GM12891 (cell line): ENCODE measurements around the gene ESRRB.

Experiments used
- DNase-seq: peaks from one replicate; pipeline ENCODE4 v3.0.0; 2011; ENCODE audit warnings: low spot score; ENCODE audit not compliant: insufficient read length
- FAIRE-seq: peaks from 2 replicates; lab custom pipeline; 2011; peaks lifted over from hg19 to GRCh38; lab: Jason Lieb, UNC
- PAX5 ChIP-seq: IDR thresholded peaks from 2 replicates; pipeline ENCODE4 v1.6.1; 2011; ENCODE audit warnings: low read length, moderate library complexity, mild to moderate bottlenecking; ENCODE audit not compliant: insufficient read depth, severe bottlenecking
- POLR2A ChIP-seq: IDR thresholded peaks from 2 replicates; pipeline ENCODE4 v1.6.1; 2011; ENCODE audit warnings: low read depth, low read length, control low read depth
- POLR2AphosphoS5 ChIP-seq: IDR thresholded peaks from 2 replicates; pipeline ENCODE4 v1.6.1; 2011; ENCODE audit warnings: low read depth, low read length, control low read depth
- POU2F2 ChIP-seq: IDR thresholded peaks from 2 replicates; pipeline ENCODE4 v1.6.1; 2011; ENCODE audit warnings: low read depth, mild to moderate bottlenecking, control low read depth, low read length, moderate library complexity
- SPI1 ChIP-seq: IDR thresholded peaks from 2 replicates; pipeline ENCODE4 v1.6.1; 2011; ENCODE audit warnings: low read depth, low read length, control low read depth
- TAF1 ChIP-seq: IDR thresholded peaks from 2 replicates; pipeline ENCODE4 v1.6.1; 2011; ENCODE audit warnings: low read depth, low read length, control low read depth

ESRRB gene

DNA sequence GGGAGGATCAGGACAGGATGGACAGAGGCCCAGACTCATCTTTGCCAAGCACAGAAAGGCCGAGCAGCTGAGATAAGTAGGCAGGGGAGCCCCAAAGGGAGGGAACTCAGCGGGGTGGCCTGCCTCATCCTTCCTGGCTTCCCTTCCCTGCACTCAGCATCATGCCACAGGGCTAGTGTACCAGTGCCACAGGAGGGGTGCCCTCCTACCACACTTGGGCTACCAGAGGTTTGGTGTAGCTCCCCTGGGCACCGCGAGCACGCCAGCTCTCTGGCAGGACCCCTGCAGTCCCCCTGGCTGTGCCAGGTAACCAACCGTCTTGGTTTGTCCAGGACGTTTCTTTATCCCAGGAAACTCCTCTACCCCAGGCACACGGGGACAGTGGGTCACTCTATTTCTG lies 123.5 kb downstream of the ESRRB start:
- FAIRE-seq (no peak), DNase-seq (no peak)
- no peak for TF ChIP-seq POU2F2
- TF ChIP-seq TAF1 = no peak
- TF ChIP-seq POLR2A = no peak
- no peak for TF ChIP-seq PAX5
- TF ChIP-seq POLR2AphosphoS5 = no peak
- TF ChIP-seq SPI1 = no peak

GRCh38 chr14:76500011-76500410 lies 124.1 kb downstream of the ESRRB start:
- DNase-seq (no peak), FAIRE-seq (no peak)
- TF ChIP-seq POLR2AphosphoS5 = no peak
- no peak for TF ChIP-seq TAF1
- no peak for TF ChIP-seq SPI1
- no peak for TF ChIP-seq POU2F2
- TF ChIP-seq POLR2A = no peak
- TF ChIP-seq PAX5 = no peak

DNA sequence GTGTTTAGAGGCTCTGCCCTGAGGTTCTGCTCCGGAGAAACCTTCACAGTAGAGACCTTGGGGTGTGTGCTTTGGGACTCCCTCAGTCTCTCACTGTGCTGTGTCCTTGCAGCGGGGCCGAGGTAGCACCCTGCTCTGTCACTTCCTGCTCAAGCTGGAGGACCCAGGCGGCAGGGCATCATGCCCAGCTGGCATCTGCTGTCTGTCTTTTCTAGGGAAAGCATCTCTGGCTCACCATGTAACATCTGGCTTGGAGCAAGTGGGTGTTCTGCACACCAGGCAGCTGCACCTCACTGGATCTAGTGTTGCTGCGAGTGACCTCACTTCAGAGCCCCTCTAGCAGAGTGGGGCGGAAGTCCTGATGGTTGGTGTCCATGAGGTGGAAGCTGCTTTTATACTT lies 124.5 kb downstream of the ESRRB start:
- TF ChIP-seq POLR2A = no peak
- DNase-seq = no peak
- FAIRE-seq = no peak

DNA sequence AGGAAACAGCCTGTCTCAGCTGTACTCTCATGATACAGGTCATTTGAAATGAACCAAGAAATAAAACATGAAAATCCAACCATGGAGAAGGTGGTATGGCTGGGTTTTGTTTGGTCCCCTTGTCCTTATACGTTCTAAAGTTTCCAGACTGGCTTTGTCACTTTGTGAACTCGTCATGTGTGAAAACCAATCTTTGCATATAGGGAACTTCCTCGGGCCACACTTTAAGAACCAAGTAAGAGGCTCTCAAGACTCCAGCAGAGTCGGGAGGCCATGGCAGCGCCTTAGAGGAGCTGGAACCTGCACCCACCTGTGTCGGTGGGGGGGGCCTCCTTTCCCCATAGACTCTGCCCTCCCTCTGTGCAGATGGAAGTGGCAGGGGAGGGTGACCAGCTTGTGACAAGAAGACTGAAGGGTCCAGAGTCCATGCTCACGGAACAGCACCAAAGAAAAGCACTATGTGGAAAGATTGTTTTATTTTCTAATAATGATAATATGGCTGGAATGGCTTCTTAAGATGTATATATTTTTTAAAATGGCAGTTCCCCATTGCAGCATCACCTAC lies 125.3 kb downstream of the ESRRB start:
- FAIRE-seq = no peak
- no peak for TF ChIP-seq POLR2AphosphoS5
- no peak for TF ChIP-seq SPI1
- TF ChIP-seq PAX5 = no peak
- TF ChIP-seq TAF1 = no peak
- no peak for TF ChIP-seq POU2F2
- no peak for TF ChIP-seq POLR2A
- DNase-seq = no peak

DNA sequence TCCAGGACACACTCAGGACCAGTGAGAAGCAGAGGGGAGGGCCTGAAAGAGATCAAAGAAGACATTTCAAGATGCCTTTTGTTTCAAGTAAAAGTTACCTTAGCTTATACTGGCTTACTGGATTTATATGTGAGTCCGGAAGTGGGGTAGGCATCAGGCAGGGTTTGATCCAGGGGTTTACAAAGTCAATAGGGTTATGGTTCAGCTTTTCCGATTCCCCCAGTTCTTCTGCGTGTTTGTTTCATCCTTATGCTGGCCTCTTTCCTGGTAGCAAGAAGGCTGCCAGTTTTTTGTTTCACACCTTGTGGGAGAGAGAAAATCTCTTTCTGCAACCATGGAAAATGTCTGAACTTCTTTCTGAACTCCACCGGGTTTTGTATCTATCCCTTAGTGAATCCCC lies 126.3 kb downstream of the ESRRB start:
- no peak for DNase-seq
- TF ChIP-seq POU2F2 (no peak), POLR2A (no peak), POLR2AphosphoS5 (no peak), TAF1 (no peak), SPI1 (no peak), PAX5 (no peak)
- no peak for FAIRE-seq

- no peak for DNase-seq
- FAIRE-seq = peak; percentile 33
Measured at GRCh38 chr14:76502638-76503037, 126.7 kb downstream of the ESRRB start.

GRCh38 chr14:76509311-76509710 lies 133.4 kb downstream of the ESRRB start:
- DNase-seq (no peak), FAIRE-seq (no peak)
- TF ChIP-seq POLR2A (no peak), POLR2AphosphoS5 (no peak), SPI1 (no peak), POU2F2 (no peak), TAF1 (no peak), PAX5 (no peak)

More at GRCh38 chr14:76502638-76503037, 126.7 kb downstream of the ESRRB start:
- TF ChIP-seq PAX5 (no peak), POLR2A (no peak), SPI1 (no peak), POLR2AphosphoS5 (no peak), POU2F2 (no peak), TAF1 (no peak)

- FAIRE-seq = no peak
- no peak for DNase-seq
- TF ChIP-seq PAX5 (no peak), SPI1 (no peak), POLR2AphosphoS5 (no peak), TAF1 (no peak), POLR2A (no peak), POU2F2 (no peak)
Measured at GRCh38 chr14:76510181-76510580, 134.2 kb downstream of the ESRRB start.

- DNase-seq (peak; percentile 32), FAIRE-seq (peak; percentile 70)
- TF ChIP-seq SPI1 (no peak), POLR2A (no peak), POU2F2 (no peak), TAF1 (no peak), PAX5 (no peak), POLR2AphosphoS5 (no peak)
Measured at GRCh38 chr14:76514213-76514998, 138.5 kb downstream of the ESRRB start.

GRCh38 chr14:76516884-76517283 lies 140.9 kb downstream of the ESRRB start:
- FAIRE-seq = no peak
- TF ChIP-seq PAX5 = no peak
- TF ChIP-seq SPI1 = no peak
- TF ChIP-seq POLR2A = no peak
- TF ChIP-seq POU2F2 = no peak
- no peak for TF ChIP-seq TAF1
- TF ChIP-seq POLR2AphosphoS5 = no peak
- DNase-seq = no peak
